Esophagus squamous epithelium (tissue), 5 donors: ENCODE data around the gene SAPCD2. TPM values are rescaled to one million over a fixed set of nuclear protein-coding genes. Genes with fewer than 3 reads are reported as not detected.
"Not testable (repeated sequence)": the region's sequence is repeated elsewhere in the genome, so short reads cannot be mapped to it uniquely, and the experiment has no call there.

Source experiments
- DNase-seq: peaks from one replicate; lab custom pipeline; 2025; lab: John Stamatoyannopoulos, UW
- H3K27ac ChIP-seq, 4 donors: fragments of 200-600 bp; sonication (generic); one replicate each; pipeline ENCODE4 v1.5.1; 2016 to 2019; ENCODE audit warnings: mild to moderate bottlenecking in 1 of 4
- H3K27me3 ChIP-seq, 4 donors: fragments of 200-600 bp; sonication (generic); 1 replicate in 3 of 4; 2 replicates in 1 of 4; pipeline versions ENCODE4 v1.5.1 to v1.6.0; 2017 to 2021; ENCODE audit warnings: antibody characterized with exemption in 1 of 4
- H3K36me3 ChIP-seq, 3 donors: fragments of 200-600 bp; sonication (generic); one replicate each; pipeline ENCODE4 v1.5.1; 2016 to 2019
- H3K4me1 ChIP-seq, 3 donors: fragments of 200-600 bp; sonication (generic); one replicate each; pipeline ENCODE4 v1.5.1; 2017 to 2019
- H3K4me3 ChIP-seq, 4 donors: fragments of 200-600 bp; sonication (generic); 1 replicate in 3 of 4; 2 replicates in 1 of 4; pipeline ENCODE4 v1.5.1; 2016 to 2019; ENCODE audit warnings: mild to moderate bottlenecking in 2 of 4, moderate library complexity in 1 of 4
- H3K9me3 ChIP-seq, 3 donors: fragments of 200-600 bp; sonication (generic); one replicate each; pipeline ENCODE4 v1.5.1; 2016 to 2019
- POLR2A ChIP-seq, 4 donors: fragments of 450-650 bp; IDR thresholded peaks; one replicate each; pipeline ENCODE4 v1.6.1; 2017; ENCODE audit warnings: antibody characterized with exemption in 4 of 4, mild to moderate bottlenecking in 4 of 4, moderate library complexity in 3 of 4
- WGBS, 2 donors: methylation state at CpG; one replicate each; pipeline ENCODE4 v1.1.5; 2018; 5-methylcytosine and 5-hydroxymethylcytosine counted together
- intact Hi-C: fragments of 100-400 bp; cut with DNase I; formaldehyde crosslinking; loops from one replicate; pipeline ENCODE4 v1.15.0; 2022
- total RNA-seq, 4 donors: library from RNA; depleted of rRNA; stranded (reverse); fragments of >200 nt; gene quantifications; one replicate each; pipeline ENCODE4 v1.1.0, GENCODE V29; 2016
- TF ChIP-seq, protein P1 (sequence below), 6 experiments: fragments of 450-650 bp in 4 of 6; fragments of 200-600 bp in 2 of 6; sonication (generic) in 2 of 6; IDR thresholded peaks; one replicate each; pipeline ENCODE4 v1.5.1; 2016 to 2019; ENCODE audit warnings: antibody characterized with exemption in 6 of 6, mild to moderate bottlenecking in 4 of 6, moderate library complexity in 4 of 6
- donor health status: DM: yes; HTN: yes; CAD: no.

Gene SAPCD2
- total RNA-seq, 4 donors from 2014 or later: 8.2 to 21.2 (median 14.7) TPM

DNA sequence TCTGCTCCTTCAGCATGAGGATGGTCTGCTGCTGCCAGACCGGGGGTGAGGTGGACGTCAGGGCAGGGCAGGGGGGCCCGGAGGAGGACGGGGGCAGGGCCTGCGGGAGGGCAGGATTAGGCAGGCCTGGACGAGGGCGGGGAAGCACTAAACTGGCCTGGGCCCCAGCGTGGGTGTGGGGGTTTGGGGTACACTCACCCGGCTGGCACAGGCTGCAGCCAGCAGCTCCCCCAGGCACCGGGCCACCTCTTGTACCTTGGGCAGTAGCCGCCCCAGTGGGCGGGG lies 5.5 kb downstream of the SAPCD2 start:
- H3K4me1 ChIP-seq: peaks cover 15 to 54% (median 17%) of the 10 kb centered on the region in 3 donors

DNA sequence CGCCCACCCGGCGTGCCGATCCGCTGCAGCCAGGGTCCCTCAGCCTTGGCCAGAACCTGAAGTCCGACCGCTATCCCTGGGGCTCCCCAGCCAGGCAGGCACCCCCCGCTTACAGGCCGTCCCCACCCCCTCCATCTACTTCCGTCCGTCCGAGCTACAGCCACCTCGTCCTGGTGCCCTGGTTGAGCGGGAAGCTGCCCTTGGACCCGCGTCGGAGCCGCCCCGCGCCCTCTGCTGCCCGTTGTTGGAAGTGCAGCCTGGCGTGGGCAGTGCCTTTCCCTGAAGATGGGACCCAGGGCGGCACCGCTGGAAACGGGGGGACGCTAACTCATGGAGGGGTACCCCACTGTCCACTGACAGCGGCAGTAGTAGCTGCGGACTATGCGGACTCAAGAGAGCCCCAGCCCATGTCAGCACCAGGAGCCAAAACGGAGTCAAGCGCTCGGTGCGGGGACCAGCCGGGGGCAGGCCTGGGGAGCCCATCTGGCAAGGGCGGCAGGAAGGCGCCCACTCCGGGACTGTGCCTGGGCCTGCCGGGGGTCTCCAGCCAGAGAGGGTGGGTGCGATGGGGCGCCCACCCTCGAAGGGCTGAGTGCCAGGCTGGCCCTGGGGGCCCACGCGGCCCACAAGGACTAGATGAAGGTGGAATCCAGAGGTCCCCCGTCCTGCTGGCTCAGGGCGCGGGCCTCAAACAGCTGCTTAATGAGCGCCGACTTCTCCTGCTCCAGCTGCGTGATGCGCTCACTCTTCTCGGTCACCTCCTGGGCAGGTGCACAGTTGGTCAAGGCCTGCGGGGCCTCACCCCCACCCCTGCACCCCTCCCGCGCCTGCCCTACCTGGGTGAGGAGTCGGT lies 6.1 kb downstream of the SAPCD2 start:
- DNase-seq: no peak
- intact Hi-C loops: no loop called here
- no peak for TF ChIP-seq POLR2A (IDR thresholded peaks at IDR 0.05)
- TF ChIP-seq, protein P1, sequence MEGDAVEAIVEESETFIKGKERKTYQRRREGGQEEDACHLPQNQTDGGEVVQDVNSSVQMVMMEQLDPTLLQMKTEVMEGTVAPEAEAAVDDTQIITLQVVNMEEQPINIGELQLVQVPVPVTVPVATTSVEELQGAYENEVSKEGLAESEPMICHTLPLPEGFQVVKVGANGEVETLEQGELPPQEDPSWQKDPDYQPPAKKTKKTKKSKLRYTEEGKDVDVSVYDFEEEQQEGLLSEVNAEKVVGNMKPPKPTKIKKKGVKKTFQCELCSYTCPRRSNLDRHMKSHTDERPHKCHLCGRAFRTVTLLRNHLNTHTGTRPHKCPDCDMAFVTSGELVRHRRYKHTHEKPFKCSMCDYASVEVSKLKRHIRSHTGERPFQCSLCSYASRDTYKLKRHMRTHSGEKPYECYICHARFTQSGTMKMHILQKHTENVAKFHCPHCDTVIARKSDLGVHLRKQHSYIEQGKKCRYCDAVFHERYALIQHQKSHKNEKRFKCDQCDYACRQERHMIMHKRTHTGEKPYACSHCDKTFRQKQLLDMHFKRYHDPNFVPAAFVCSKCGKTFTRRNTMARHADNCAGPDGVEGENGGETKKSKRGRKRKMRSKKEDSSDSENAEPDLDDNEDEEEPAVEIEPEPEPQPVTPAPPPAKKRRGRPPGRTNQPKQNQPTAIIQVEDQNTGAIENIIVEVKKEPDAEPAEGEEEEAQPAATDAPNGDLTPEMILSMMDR (IDR thresholded peaks at IDR 0.05): peak; percentile 92 to 100 (median 96)
- Histone ChIP-seq H3K9me3 (no peaks in the 10 kb centered on the region), H3K27ac (no peak overlapping the region), H3K27me3 (peaks cover 0 to 15% (median 0%) of the 10 kb centered on the region in 4 donors), H3K4me1 (peaks cover 11 to 48% (median 11%) of the 10 kb centered on the region in 3 donors), H3K4me3 (no peak overlapping the region), H3K36me3 (no peaks in the 10 kb centered on the region)
- 52 to 60% methylated on average over 4 to 11 of the region's 55 CpGs for WGBS, 2 donors

More for the DNA sequence above, 5.5 kb downstream of the SAPCD2 start:
- no peaks in the 10 kb centered on the region for H3K36me3 ChIP-seq
- H3K27ac ChIP-seq: no peak overlapping the region
- TF ChIP-seq POLR2A (IDR thresholded peaks at IDR 0.05): no peak
- TF ChIP-seq, protein P1 (IDR thresholded peaks at IDR 0.05): no peak
- no peak for DNase-seq
- no peak overlapping the region for H3K4me3 ChIP-seq
- H3K9me3 ChIP-seq: no peaks in the 10 kb centered on the region
- intact Hi-C loops: no loop called here
- peaks cover 0 to 21% (median 0%) of the 10 kb centered on the region in 4 donors for H3K27me3 ChIP-seq
- WGBS, 2 donors: 60 to 90% methylated on average over 1 to 5 of the region's 12 CpGs

DNA sequence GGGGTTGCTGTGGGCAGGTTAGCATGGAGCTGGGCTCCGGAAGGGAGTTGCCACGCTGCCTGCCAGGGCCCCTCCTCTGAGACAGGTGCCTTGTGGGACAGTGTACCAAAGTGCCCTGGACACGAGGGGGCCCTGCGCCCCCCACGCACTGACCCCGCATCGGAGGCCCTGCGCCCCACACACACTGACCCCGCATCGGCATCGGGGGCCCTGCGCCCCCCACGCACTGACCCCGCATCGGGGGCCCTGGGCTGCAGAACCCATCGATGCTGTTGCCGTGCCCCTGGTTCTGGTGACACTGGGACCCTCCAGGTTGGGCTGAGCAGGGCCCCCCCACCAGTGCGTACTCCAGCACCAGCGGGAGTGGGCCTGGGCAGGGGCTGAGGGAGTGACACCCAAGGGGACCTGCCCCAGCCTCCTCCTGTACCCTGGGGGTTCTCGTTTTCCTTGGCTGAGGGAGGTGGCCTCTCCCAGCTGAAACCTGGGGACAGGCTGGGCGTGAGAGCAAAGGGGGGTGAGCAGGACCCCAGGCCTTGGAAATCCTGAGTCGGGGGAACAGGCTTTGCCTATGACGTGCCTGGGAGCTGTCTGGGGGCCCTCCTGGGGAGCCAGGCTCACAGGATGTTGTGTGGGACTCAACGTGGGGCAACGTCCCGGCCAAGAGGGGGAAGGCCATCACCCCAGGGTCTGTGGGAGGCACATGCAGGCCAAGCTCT lies 6.9 kb downstream of the SAPCD2 start:
- intact Hi-C loops: no loop called here
- Histone ChIP-seq H3K9me3 (no peaks in the 10 kb centered on the region), H3K4me3 (no peak overlapping the region), H3K36me3 (no peaks in the 10 kb centered on the region), H3K27me3 (peaks cover 0 to 7% (median 0%) of the 10 kb centered on the region in 4 donors), H3K27ac (no peak overlapping the region), H3K4me1 (peaks cover 6 to 40% (median 10%) of the 10 kb centered on the region in 3 donors)
- 40 to 81% methylated on average over 2 to 3 of the region's 26 CpGs for WGBS, 2 donors
- no peak for DNase-seq
- no peak for TF ChIP-seq POLR2A (IDR thresholded peaks at IDR 0.05)
- TF ChIP-seq, protein P1 (IDR thresholded peaks at IDR 0.05): no peak

DNA sequence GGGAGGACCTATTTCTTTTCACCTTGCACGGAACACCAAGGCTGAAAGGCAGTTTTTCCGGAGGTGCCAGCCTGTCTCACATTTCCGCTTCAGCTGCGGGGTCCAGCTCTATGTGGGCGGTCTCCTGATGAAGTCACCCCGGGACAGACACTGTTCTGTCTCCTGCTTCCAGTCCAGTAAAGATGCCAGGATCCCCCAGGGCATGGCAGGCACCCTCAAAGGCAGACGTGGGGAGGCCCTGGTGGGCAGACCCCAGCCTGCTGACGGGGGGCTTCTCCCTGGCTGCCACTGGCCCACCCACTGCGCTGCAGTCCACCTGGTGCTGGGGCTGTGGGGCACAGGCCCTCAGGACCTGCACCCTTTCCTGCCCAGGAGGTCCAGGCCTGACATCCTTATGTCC lies 7.6 kb downstream of the SAPCD2 start:
- H3K9me3 ChIP-seq, H3K4me3 ChIP-seq, DNase-seq, H3K27ac ChIP-seq, H3K36me3 ChIP-seq, intact Hi-C loops, H3K27me3 ChIP-seq: not testable (repeated sequence)
- no CpG with 5 or more reads among the region's 9 CpGs for WGBS, 2 donors
- H3K4me1 ChIP-seq: peaks cover under 1 to 37% (median 4%) of the 10 kb centered on the region in 3 donors

DNA sequence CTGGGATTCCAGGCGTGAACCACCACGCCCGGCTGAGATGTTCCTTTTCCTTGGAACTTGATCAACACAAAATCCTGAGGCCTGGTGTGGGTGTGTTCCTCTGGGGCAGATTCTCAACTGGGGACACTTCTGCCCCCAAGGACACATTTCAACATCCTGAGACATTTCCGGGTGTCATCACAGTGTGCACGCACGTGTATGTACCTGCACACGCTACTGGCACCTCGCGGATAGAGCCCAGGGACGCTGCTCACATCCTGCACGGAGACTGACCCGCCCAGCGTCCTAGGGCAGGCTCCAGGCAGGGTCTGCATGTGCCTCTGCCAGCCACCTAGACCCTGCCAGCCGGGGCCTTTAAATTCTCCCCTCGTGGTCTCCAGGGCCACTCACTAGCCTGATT lies 8.0 kb downstream of the SAPCD2 start:
- DNase-seq: no peak
- Histone ChIP-seq H3K4me1 (peaks cover 0 to 38% (median 3%) of the 10 kb centered on the region in 3 donors), H3K27ac (no peak overlapping the region), H3K4me3 (no peak overlapping the region), H3K9me3 (no peaks in the 10 kb centered on the region), H3K36me3 (no peaks in the 10 kb centered on the region), H3K27me3 (no peaks in the 10 kb centered on the region)
- WGBS, 2 donors: 19 to 26% methylated on average over 4 to 9 of the region's 15 CpGs
- intact Hi-C loops: no loop called here
- TF ChIP-seq, protein P1 (IDR thresholded peaks at IDR 0.05): no peak
